Measurements from ENCODE around the gene PIMREG.

PIMREG gene

GRCh38 chr17:6487251-6488007 is 43.2 kb downstream of the PIMREG start:
- no peak overlapping the region for H3K27ac ChIP-seq (ENCODE audit: low read length)
- no peak overlapping the region for H3K4me3 ChIP-seq (ENCODE audit: low read depth in 1 of 2, low read length in 2 of 2)
- no peaks in the 10 kb centered on the region for H3K9me3 ChIP-seq (ENCODE audit: control insufficient read depth in 1 of 2, low read length in 2 of 2)
- no peaks in the 10 kb centered on the region for H3K27me3 ChIP-seq (ENCODE audit: low read depth, low read length)
- peaks cover 0 to 4% of the 10 kb centered on the region in 2 donors for H3K36me3 ChIP-seq (ENCODE audit: control insufficient read depth in 1 of 2, insufficient read depth in 2 of 2, low read length in 2 of 2)
- no peaks in the 10 kb centered on the region for H3K4me1 ChIP-seq (ENCODE audit: control insufficient read depth in 1 of 2, insufficient read depth in 2 of 2, low read length in 2 of 2)

DNA sequence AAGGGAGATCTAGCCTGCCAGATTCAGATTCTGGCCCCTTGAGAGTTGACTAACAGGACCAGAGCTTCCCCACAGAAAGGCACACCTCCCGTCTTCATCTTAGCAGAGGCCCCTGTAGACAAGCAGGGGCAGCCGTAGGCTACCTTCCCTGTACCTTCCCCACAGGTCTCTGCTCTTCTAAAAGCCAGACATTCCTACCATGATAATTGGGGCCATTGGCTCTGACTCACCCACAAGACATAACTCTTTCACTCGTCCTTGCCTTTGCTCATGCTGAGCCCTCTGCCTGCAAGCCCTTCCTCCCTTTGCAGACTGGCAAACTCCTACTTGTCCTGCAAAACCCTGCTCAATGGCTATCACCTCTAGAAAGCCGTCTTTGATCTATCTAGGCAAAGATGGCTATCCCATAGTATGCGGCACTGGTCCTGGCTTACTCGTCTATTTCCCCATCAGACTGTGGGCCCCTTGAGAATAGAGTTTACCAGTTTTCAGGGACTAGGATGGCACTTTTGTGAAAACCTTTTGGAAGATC is 43.8 kb downstream of the PIMREG start:
- no peaks in the 10 kb centered on the region for H3K27me3 ChIP-seq (ENCODE audit: low read depth, low read length)
- no peak overlapping the region for H3K4me3 ChIP-seq (ENCODE audit: low read depth in 1 of 2, low read length in 2 of 2)
- no peak overlapping the region for H3K27ac ChIP-seq (ENCODE audit: low read length)
- no peaks in the 10 kb centered on the region for H3K9me3 ChIP-seq (ENCODE audit: control insufficient read depth in 1 of 2, low read length in 2 of 2)
- peaks cover 0 to 3% of the 10 kb centered on the region in 2 donors for H3K4me1 ChIP-seq (ENCODE audit: control insufficient read depth in 1 of 2, insufficient read depth in 2 of 2, low read length in 2 of 2)
- H3K36me3 ChIP-seq (ENCODE audit: control insufficient read depth in 1 of 2, insufficient read depth in 2 of 2, low read length in 2 of 2) = peaks cover 0 to 4% of the 10 kb centered on the region in 2 donors

DNA sequence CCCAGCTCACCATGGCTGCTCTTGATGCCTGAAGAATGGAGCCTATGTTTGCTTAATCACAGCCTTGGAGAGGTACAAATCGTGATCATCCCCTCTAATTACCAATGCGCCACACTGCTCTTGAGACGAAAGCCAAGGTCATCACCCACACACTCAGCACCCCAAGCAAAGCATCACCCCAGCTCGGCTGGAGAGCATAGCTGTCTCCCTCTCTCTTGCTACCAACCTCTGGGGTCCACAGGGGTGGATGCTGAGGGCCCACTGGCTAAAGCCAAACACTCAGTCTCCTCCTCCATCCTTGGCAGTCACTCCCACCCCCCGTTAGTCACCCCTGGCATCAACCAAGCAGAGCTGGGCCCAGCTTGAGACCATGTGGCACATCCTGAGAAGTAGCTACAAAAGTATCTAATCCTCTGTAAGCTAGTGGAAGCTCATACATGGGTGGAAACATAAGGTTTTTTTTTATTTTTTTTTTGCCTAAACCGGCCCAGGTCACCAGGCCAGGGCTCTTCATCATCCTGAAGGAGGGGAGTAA is 44.8 kb downstream of the PIMREG start:
- H3K27me3 ChIP-seq (ENCODE audit: low read depth, low read length) = no peaks in the 10 kb centered on the region
- no peaks in the 10 kb centered on the region for H3K36me3 ChIP-seq (ENCODE audit: control insufficient read depth in 1 of 2, insufficient read depth in 2 of 2, low read length in 2 of 2)
- H3K4me1 ChIP-seq (ENCODE audit: control insufficient read depth in 1 of 2, insufficient read depth in 2 of 2, low read length in 2 of 2) = peaks cover 0 to 9% of the 10 kb centered on the region in 2 donors

GRCh38 chr17:6491071-6491700 is 46.9 kb downstream of the PIMREG start:
- Histone ChIP-seq H3K27ac (ENCODE audit: low read length) (no peak overlapping the region), H3K4me3 (ENCODE audit: low read depth in 1 of 2, low read length in 2 of 2) (no peak overlapping the region), H3K27me3 (ENCODE audit: low read depth, low read length) (no peaks in the 10 kb centered on the region), H3K9me3 (ENCODE audit: control insufficient read depth in 1 of 2, low read length in 2 of 2) (no peaks in the 10 kb centered on the region), H3K36me3 (ENCODE audit: control insufficient read depth in 1 of 2, insufficient read depth in 2 of 2, low read length in 2 of 2) (no peaks in the 10 kb centered on the region), H3K4me1 (ENCODE audit: control insufficient read depth in 1 of 2, insufficient read depth in 2 of 2, low read length in 2 of 2) (peaks cover 0 to 14% of the 10 kb centered on the region in 2 donors)

More for the DNA sequence above, 44.8 kb downstream of the PIMREG start:
- H3K4me3 ChIP-seq (ENCODE audit: low read depth in 1 of 2, low read length in 2 of 2) = no peak overlapping the region
- no peaks in the 10 kb centered on the region for H3K9me3 ChIP-seq (ENCODE audit: control insufficient read depth in 1 of 2, low read length in 2 of 2)
- H3K27ac ChIP-seq (ENCODE audit: low read length) = no peak overlapping the region

- H3K27me3 ChIP-seq (ENCODE audit: low read depth, low read length) = peaks cover 6% of the 10 kb centered on the region
- no peak overlapping the region for H3K4me3 ChIP-seq (ENCODE audit: low read depth in 1 of 2, low read length in 2 of 2)
- H3K27ac ChIP-seq (ENCODE audit: low read length) = no peak overlapping the region
- no peaks in the 10 kb centered on the region for H3K9me3 ChIP-seq (ENCODE audit: control insufficient read depth in 1 of 2, low read length in 2 of 2)
- no peaks in the 10 kb centered on the region for H3K36me3 ChIP-seq (ENCODE audit: control insufficient read depth in 1 of 2, insufficient read depth in 2 of 2, low read length in 2 of 2)
- peaks cover 0 to 26% of the 10 kb centered on the region in 2 donors for H3K4me1 ChIP-seq (ENCODE audit: control insufficient read depth in 1 of 2, insufficient read depth in 2 of 2, low read length in 2 of 2)
Observed at GRCh38 chr17:6492892-6493674, 48.8 kb downstream of the PIMREG start.

DNA sequence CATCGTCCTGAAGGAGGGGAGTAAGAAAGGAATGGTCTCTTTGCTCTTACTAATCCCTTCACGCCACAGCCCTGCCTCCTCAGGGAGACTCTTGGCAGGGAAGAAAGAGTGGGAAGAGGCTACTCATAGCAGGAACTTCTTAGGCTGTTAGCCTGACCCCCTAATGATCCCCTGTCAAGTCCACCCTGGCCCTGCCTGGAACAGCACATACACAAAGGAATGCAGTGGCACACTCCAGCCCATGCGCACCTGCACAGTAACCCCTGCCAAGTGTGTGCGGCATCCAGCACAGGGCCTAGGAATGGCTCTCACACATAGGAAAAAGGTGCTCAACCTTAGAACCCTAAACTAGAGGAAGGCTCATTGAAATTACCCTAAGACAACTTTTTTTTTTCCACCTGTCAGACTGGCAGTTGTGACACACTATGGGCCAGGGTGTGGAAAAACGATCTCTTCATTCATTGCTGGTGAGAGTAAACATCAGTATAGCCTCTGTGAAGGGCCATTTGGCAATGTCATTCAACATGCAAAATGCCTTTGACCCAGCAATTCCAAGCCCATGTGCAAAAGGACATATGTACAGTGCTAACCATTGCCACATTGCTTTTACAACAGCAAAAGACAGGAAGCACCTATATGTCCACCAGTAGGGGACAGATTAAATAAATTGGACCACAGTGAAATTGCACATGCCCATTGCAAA is 50.1 kb downstream of the PIMREG start:
- Histone ChIP-seq H3K36me3 (ENCODE audit: control insufficient read depth in 1 of 2, insufficient read depth in 2 of 2, low read length in 2 of 2) (no peaks in the 10 kb centered on the region), H3K27ac (ENCODE audit: low read length) (no peak overlapping the region), H3K4me1 (ENCODE audit: control insufficient read depth in 1 of 2, insufficient read depth in 2 of 2, low read length in 2 of 2) (peaks cover 0 to 26% of the 10 kb centered on the region in 2 donors), H3K27me3 (ENCODE audit: low read depth, low read length) (peaks cover 6% of the 10 kb centered on the region), H3K4me3 (ENCODE audit: low read depth in 1 of 2, low read length in 2 of 2) (no peak overlapping the region), H3K9me3 (ENCODE audit: control insufficient read depth in 1 of 2, low read length in 2 of 2) (no peaks in the 10 kb centered on the region)

DNA sequence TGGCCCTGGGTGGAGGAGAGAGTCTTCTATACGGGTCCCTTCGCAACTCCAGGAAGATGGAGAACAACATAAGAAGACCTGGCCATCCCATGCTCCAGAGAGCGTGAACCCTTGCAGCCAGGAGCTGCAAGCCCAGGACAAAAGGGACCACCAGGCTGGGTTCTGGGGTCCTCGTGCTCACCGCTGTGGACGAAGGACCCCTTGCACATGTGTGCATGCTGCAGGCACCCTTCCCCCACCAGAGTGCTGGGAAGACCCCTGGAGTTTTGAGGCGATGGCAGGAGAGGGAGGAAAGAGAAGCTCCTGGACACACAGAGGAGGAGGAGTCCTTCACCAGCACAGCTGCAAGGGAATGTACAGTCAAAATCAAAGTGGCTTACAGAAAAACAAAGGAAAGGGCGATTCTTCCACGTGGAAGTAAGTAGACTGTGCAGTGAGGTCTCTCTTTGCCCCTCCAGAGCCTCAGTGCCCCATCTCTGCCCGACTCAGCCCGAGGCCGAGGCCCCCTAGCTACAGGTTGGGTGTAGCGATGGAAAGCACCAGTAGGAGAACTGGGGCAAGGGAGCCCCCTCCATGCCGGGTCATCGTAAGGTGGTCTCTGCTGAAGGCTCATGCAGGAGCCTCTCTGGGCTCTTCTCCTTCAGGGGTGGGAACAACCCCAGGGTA is 51.3 kb downstream of the PIMREG start:
- peaks cover 0 to 26% of the 10 kb centered on the region in 2 donors for H3K4me1 ChIP-seq (ENCODE audit: control insufficient read depth in 1 of 2, insufficient read depth in 2 of 2, low read length in 2 of 2)
- peaks cover 6% of the 10 kb centered on the region for H3K27me3 ChIP-seq (ENCODE audit: low read depth, low read length)
- no peak overlapping the region for H3K4me3 ChIP-seq (ENCODE audit: low read depth in 1 of 2, low read length in 2 of 2)
- H3K36me3 ChIP-seq (ENCODE audit: control insufficient read depth in 1 of 2, insufficient read depth in 2 of 2, low read length in 2 of 2) = no peaks in the 10 kb centered on the region
- H3K9me3 ChIP-seq (ENCODE audit: control insufficient read depth in 1 of 2, low read length in 2 of 2) = no peaks in the 10 kb centered on the region
- H3K27ac ChIP-seq (ENCODE audit: low read length) = no peak overlapping the region

- no peak overlapping the region for H3K27ac ChIP-seq (ENCODE audit: low read length)
- H3K9me3 ChIP-seq (ENCODE audit: control insufficient read depth in 1 of 2, low read length in 2 of 2) = no peaks in the 10 kb centered on the region
- H3K4me1 ChIP-seq (ENCODE audit: control insufficient read depth in 1 of 2, insufficient read depth in 2 of 2, low read length in 2 of 2) = peaks cover 0 to 26% of the 10 kb centered on the region in 2 donors
- peaks cover 6% of the 10 kb centered on the region for H3K27me3 ChIP-seq (ENCODE audit: low read depth, low read length)
- no peaks in the 10 kb centered on the region for H3K36me3 ChIP-seq (ENCODE audit: control insufficient read depth in 1 of 2, insufficient read depth in 2 of 2, low read length in 2 of 2)
- no peak overlapping the region for H3K4me3 ChIP-seq (ENCODE audit: low read depth in 1 of 2, low read length in 2 of 2)
Observed at GRCh38 chr17:6496116-6496481, 51.8 kb downstream of the PIMREG start.

GRCh38 chr17:6496640-6497441 is 52.6 kb downstream of the PIMREG start:
- H3K36me3 ChIP-seq (ENCODE audit: control insufficient read depth in 1 of 2, insufficient read depth in 2 of 2, low read length in 2 of 2) = no peaks in the 10 kb centered on the region
- H3K27ac ChIP-seq (ENCODE audit: low read length) = no peak overlapping the region
- H3K4me1 ChIP-seq (ENCODE audit: control insufficient read depth in 1 of 2, insufficient read depth in 2 of 2, low read length in 2 of 2) = peaks cover 0 to 26% of the 10 kb centered on the region in 2 donors

More at GRCh38 chr17:6496640-6497441, 52.6 kb downstream of the PIMREG start:
- Histone ChIP-seq H3K27me3 (ENCODE audit: low read depth, low read length) (peaks cover 6% of the 10 kb centered on the region), H3K9me3 (ENCODE audit: control insufficient read depth in 1 of 2, low read length in 2 of 2) (no peaks in the 10 kb centered on the region), H3K4me3 (ENCODE audit: low read depth in 1 of 2, low read length in 2 of 2) (no peak overlapping the region)
